GM18505 (cell line): Measurements from ENCODE around the gene FZR1.

Experiments
- ATAC-seq: cut with Tn5 transposase; IDR thresholded peaks from one replicate; pipeline ENCODE4 v1.9.1; 2021; ENCODE audit not compliant: unreplicated experiment
- POLR2A ChIP-seq: IDR thresholded peaks from 4 replicates; pipeline ENCODE4 v1.6.1; 2011; ENCODE audit warnings: borderline replicate concordance; ENCODE audit not compliant: insufficient read depth, insufficient read length; ENCODE audit errors: extremely low read depth

FZR1 gene

DNA sequence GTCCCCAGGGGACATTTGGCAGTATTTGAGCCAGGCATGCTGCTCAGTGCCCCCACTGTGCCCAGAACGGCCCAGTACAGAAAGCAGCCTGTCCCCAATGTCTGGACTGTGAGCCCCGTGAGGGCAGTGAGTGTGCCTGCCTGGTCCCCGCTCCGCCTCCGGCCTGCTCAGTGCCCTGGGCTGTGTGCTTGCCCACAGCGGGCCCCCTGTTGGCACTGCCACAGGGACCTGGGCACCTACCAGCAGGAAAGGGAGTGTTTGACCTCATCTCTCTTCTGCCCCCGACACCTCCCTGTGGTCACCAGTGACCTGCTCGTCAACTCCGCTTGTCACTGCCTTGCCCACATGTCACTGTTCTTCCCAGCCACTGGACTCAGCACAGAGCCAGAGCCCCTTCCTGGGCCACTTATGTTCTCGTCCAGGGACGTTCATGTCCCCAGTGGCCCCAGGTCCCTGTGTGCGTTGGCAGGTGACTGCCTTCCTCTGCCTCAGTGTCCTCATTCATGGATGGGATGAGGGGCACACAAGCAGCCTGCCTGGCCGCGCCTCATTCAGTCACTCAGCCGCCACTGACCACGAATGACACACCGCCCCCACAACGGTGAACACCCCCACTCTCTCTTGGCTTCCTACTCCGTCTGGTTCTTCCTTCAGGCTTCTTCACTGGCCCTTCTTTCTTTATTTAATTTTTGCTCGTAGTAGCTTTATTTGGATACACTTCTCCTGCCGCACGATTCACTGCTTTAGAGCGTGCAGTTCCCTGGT is 2.8 kb downstream of the FZR1 start:
- TF ChIP-seq POLR2A: no peak
- ATAC-seq: no peak

DNA sequence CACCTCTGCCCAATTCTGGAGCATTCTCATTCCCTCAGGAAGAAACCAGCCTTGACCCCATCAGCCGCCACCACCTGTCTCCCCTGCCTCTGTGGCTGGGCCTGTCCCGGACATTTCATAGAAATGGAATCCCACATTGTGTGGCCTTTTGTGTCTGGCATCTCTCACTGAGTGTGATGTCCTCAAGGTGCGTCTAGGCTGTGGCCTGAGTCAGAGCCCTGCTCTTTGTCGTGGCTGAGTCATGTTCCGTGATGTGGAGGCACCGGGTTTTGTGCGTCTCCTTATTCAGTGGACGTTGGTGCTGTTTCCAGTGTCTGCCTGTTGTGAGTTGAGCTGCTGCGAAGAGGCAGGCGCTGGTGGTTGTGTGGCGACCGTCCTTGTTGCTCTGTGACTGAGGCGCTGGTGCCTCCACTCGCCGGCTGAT is 3.5 kb downstream of the FZR1 start:
- no peak for ATAC-seq
- TF ChIP-seq POLR2A: no peak

DNA sequence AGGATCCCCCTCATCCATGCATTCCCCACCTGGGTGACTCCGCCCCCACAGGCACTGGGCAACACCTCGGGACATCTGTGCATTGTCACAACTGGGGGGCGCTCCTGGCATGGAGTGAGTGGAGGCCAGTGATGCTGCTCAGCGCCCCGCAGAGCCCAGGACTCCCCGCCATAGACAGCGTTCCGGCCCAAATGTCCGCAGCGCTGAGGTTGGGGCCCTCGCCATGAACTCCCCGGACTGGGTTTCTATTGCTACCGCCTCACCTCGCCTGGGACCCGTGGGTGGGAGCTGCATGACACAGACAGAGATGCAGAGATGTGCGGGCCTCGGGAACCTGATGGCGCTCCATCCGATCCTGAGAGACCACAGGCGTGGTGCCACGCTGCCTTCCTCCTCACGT is 4.6 kb downstream of the FZR1 start:
- no peak for ATAC-seq
- no peak for TF ChIP-seq POLR2A

DNA sequence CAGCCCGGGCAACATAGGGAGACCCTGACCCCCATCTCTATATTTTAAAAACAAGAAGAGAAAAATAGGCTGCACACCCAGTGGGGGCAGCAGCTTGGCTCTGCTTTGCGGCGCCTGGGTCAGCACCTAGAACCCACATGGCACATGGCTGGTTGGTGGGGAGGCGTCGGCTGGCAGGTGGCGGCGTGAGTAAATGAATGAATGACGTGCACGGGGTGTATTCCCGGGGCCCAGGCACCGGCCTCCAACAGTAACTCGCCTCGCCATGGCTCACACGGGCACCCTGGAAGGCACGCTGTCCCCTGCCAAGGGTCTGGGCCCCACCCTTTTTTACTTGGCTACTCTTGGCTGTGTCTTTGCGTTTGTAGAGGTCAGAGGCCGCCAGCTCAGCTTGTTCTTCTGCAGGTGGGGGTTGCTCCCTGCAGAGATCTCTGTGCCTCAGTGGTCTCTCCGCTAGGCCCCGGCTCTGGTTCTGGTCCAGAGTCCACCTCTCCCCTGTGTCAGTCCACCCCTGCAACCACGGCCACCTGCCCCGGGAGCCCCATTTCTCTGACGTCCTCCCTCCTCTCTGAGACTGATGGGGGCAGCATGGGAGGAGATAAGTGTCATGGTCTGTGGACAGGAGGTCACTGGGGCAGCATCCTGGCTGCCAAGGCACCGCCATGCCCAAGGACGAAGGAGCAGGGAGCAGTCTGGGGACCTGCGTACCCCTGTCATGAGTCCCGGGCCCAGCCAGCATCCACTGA is 5.6 kb downstream of the FZR1 start:
- no peak for ATAC-seq

DNA sequence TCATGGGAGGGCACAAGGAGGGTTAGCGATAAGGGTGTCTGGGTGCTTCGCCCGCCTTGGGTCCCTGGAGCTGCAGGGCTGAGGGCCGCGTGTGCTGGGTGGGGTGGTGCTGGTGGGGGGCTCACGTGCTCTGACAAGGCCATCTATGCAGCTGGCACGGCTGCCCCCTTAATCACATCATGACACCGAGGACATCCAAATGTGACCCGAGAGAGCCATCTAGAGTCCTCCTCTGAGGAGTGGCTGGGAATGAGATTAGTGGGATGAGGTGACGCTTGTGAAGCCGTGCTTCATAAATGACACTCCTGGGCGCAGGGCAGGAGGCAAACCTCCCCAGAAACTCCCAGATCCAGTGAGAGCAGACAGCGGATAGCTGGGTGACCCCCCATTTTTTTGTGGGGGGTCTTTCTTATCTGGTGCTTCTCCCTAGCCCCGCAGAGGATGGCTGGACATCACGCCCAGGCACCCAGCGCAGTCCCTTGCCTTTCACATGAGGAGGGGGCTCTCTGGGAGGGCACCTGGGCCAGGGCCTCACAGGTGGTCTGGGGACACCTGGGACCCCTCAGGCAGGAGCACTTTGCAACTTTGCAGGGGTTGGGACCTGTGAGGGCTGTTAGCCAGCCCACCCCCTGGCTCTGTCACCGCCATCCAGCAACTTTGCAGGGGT is 6.6 kb downstream of the FZR1 start:
- no peak for ATAC-seq
- TF ChIP-seq POLR2A: no peak

More for the DNA sequence above, 5.6 kb downstream of the FZR1 start:
- no peak for TF ChIP-seq POLR2A

DNA sequence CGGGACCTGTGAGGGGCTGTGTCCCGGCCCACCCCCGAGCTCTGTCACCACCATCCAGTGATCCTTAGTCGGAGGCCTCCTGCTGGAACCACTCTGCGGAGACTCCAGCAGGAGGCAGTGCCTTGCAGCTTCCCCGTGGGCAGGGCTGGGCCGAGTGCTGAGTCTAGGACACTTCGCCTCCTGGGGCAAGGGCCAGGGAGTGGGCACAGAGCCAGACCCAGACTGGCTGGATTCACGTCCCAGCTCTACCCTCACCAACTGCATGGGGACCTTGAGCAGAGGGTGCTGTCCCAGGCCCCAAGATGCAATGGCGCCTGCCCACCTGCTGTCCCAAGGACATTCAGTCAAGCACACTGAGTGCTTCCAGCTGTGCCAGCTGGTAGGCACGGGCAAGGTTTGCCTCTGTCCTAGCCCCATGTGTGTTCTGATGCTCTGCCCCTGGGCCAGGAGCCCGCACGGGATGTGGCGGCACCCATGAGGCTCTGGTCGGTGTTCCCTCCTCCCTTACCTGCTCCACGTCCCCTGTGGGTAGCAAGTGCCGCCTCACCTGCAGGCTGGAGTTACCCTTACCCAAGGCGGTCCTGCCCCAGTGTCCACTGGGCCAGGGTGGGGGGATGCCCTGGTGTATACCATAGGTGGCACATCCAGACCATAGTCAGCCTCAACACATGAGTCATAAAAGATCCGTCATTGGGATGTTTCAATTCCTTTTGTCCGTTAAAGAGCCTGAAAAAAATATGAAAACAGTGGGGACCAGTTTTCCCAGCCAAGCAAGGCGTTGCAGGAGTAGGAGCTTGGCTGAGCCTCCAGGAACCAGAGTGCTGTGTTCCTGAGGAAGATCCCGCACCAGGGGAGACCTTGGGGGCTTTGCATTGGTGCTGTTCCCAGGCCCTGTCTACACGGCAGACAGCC is 7.4 kb downstream of the FZR1 start:
- TF ChIP-seq POLR2A: no peak
- no peak for ATAC-seq

DNA sequence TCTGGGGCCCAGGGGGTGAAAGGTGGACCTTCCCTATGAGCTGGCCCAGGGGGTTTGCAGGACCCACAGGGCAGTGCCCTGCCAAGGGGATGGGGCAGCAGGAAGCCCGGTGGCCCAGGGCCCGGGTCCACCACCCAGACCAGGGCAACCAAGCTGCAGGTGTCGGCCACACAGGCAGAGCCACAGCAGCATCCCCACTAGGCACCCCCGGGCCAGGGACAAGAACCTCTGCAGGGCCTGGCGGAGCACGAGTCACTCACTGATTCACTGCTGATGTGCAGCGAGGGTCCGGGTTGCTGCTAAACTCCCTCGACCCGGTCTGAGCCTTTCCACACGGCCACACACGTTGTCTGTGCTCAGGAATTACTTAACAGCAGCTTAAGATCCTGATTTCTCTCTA is 8.8 kb downstream of the FZR1 start:
- TF ChIP-seq POLR2A: no peak
- no peak for ATAC-seq

DNA sequence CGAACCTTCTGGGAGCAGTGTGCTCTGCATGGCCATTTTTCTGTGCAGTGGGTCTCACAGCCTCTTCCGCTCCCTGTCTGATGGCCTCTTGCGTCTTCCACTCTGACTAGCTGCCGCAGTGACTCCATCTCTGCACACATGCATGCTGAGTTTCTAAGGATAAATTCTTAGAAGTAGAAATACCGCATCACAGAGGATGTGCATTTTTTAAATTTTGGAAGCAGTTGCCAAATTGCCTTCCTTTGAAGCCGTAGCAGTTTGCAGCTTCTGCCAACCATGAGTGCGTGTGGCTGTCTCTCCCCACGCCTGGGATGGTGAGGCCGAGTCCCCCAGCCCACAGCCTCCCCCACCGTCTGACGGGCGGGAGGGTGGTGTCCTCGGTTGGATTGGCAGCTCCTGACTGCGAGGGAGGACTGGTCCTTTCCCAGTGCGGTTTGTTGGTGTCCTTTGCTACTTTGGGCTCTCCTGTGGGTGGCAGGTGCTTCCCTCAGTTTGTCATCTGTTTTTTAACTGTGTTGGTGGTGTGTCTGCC is 9.8 kb downstream of the FZR1 start:
- TF ChIP-seq POLR2A: no peak

DNA sequence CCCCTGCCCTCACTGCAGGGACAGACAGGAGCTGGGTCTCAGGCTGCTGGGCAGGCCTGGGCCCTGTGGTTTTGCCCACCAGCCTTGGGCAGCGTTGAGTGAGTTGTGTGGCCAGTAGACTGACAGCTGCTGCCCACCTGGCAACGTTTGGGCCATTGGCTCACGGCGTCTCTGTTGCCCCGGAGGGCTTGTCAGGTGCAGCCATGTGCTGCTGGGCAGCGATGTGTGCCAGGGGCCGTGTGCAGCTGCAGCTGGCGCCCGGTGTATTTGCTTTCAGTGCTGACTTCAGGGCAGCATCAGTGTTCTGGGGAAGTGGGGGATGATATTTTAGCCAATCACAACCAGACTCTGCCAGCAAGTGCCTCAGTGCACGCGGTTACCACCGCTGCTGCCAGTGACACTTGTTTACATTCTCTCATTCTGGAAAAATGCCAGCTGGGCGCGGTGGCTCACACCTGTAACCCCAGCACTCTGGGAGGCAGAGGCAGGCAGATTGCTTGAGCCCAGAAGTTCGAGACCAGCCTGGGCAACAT is 10.6 kb downstream of the FZR1 start:
- no peak for TF ChIP-seq POLR2A
- ATAC-seq: no peak

More for the DNA sequence above, 9.8 kb downstream of the FZR1 start:
- ATAC-seq: no peak

DNA sequence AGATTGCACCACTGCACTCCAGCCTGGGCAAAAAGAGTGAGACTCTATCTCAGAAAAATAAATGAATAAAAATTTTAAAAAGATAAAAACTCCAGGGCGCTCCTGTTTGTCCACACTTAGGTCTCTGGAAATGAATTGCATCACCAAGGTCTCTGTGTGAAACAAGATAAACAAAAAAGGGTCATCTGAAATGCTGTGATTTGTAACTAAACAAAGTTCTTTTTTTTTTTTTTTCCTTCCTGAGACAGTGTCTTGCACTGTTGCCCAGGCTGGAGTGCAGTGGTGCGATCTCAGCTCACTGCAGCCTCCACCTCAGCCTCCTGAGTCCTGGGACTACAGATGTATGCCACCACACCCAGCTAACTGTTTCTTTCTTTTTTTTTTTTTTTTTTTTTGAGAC is 11.5 kb downstream of the FZR1 start:
- no peak for ATAC-seq
- TF ChIP-seq POLR2A: no peak

DNA sequence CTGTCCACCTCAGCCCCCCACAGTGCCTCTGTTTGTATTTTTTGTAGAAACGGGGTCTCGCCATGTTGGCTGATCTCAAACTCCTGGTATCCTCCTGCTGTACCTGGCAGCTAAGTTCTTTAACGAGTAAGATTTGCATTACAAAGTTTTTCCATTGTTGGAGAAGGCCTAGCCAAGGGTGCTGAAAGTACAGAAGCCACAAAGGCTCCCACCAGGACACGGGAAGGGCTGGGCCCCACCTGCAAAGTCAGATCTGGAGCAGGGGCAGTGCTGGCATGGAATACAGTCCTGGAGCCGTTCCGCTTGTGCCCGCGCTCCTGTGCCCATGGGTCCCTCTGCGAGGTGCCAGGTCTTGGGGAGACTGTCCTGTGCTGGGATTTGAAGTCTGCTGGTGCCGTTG is 12.1 kb downstream of the FZR1 start:
- no peak for TF ChIP-seq POLR2A
- no peak for ATAC-seq

DNA sequence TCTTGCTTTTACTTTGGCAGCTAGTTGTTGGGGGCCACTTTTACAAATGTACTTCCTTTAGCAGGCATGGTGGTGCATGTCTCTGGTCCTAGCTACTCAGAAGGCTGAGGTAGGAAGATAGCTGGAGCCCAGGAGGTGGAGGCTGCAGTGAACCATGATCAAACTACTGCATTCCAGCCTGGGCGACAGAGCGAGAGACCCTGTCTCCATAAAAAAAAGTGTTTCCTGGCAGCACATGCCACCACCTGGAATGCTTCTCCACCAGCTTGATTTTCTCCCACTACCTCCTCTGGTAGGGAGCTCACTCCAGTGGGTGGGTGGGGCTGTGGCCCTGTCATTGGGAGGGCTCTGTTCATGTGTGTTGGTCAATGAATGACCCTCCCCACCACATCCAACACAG is 12.5 kb downstream of the FZR1 start:
- no peak for ATAC-seq

More for the DNA sequence above, 12.5 kb downstream of the FZR1 start:
- TF ChIP-seq POLR2A: no peak
